ENCODE measurements around the gene H19. TPM values are rescaled to one million over a fixed set of nuclear protein-coding genes. Genes with fewer than 3 reads are reported as not detected.
A peak's percentile ranks its signal among the peaks of the same experiment; 100 is the strongest.

H19 gene
- total RNA-seq, 1 donor from 2014 or later: 55.8 TPM

- ATAC-seq: peak; percentile 72
- peak; percentile 29 for TF ChIP-seq CTCF (IDR thresholded peaks at IDR 0.05)
- Histone ChIP-seq H3K27ac (no peak overlapping the region), H3K27me3 (no peaks in the 10 kb centered on the region), H3K4me1 (no peaks in the 10 kb centered on the region), H3K4me3 (no peak overlapping the region), H3K36me3 (no peaks in the 10 kb centered on the region), H3K9me3 (no peaks in the 10 kb centered on the region)
- peak; percentile 63 for DNase-seq
- intact Hi-C loops (cut with DNase I): no loop called here
Measured at GRCh38 chr11:1953489-1954266, 44.0 kb downstream of the H19 start.

GRCh38 chr11:1952806-1953482 lies 44.7 kb downstream of the H19 start:
- no peak overlapping the region for H3K4me3 ChIP-seq
- H3K9me3 ChIP-seq: no peaks in the 10 kb centered on the region
- no peak overlapping the region for H3K27ac ChIP-seq
- no peak for ATAC-seq
- no peaks in the 10 kb centered on the region for H3K36me3 ChIP-seq
- no peaks in the 10 kb centered on the region for H3K27me3 ChIP-seq
- no peak for TF ChIP-seq CTCF (IDR thresholded peaks at IDR 0.05)
- peak; percentile 37 for DNase-seq
- intact Hi-C loops (cut with DNase I): no loop called here
- no peaks in the 10 kb centered on the region for H3K4me1 ChIP-seq

- intact Hi-C loops (cut with DNase I): no loop called here
- TF ChIP-seq CTCF (IDR thresholded peaks at IDR 0.05): no peak
- DNase-seq: no peak
- H3K27me3 ChIP-seq: no peaks in the 10 kb centered on the region
- no peaks in the 10 kb centered on the region for H3K4me1 ChIP-seq
- ATAC-seq: peak; percentile 40
- no peak overlapping the region for H3K27ac ChIP-seq
- no peaks in the 10 kb centered on the region for H3K9me3 ChIP-seq
- no peak overlapping the region for H3K4me3 ChIP-seq
- no peaks in the 10 kb centered on the region for H3K36me3 ChIP-seq
Measured at GRCh38 chr11:1949922-1950321, 47.7 kb downstream of the H19 start.

- no peak overlapping the region for H3K4me3 ChIP-seq
- no peak for TF ChIP-seq CTCF (IDR thresholded peaks at IDR 0.05)
- H3K9me3 ChIP-seq: no peaks in the 10 kb centered on the region
- intact Hi-C loops (cut with DNase I): no loop called here
- no peaks in the 10 kb centered on the region for H3K36me3 ChIP-seq
- no peak for ATAC-seq
- H3K4me1 ChIP-seq: no peaks in the 10 kb centered on the region
- peak; percentile 32 for DNase-seq
- H3K27me3 ChIP-seq: no peaks in the 10 kb centered on the region
- no peak overlapping the region for H3K27ac ChIP-seq
Measured at GRCh38 chr11:1949302-1949701, 48.3 kb downstream of the H19 start.

GRCh38 chr11:1948389-1948788 lies 49.3 kb downstream of the H19 start:
- no peak for TF ChIP-seq CTCF (IDR thresholded peaks at IDR 0.05)
- Histone ChIP-seq H3K4me1 (no peaks in the 10 kb centered on the region), H3K4me3 (no peak overlapping the region), H3K36me3 (no peaks in the 10 kb centered on the region), H3K27me3 (no peaks in the 10 kb centered on the region), H3K27ac (no peak overlapping the region), H3K9me3 (no peaks in the 10 kb centered on the region)
- DNase-seq: peak; percentile 68
- ATAC-seq: peak; percentile 35
- intact Hi-C loops (cut with DNase I): no loop called here

All from upper lobe of right lung (tissue), 1 donor.